Keratinocyte (primary cell): ENCODE results near the gene GPX7. TPM values are rescaled to one million over a fixed set of nuclear protein-coding genes. Genes with fewer than 3 reads are reported as not detected.

Source experiments
- DNase-seq: peaks from one replicate; pipeline ENCODE4 v3.0.0-alpha.2; 2011; ENCODE audit warnings: low read depth, missing footprints, low spot score
- FAIRE-seq: peaks from 2 replicates; lab custom pipeline; 2011; peaks lifted over from hg19 to GRCh38; lab: Jason Lieb, UNC
- H2AFZ ChIP-seq: 2 replicates; pipeline ENCODE4 v1.6.0; 2012; ENCODE audit warnings: low read length, control low read depth, inconsistent platforms; ENCODE audit not compliant: control insufficient read depth
- H3K27ac ChIP-seq: 2 replicates; pipeline ENCODE4 v1.5.1; 2011; ENCODE audit warnings: low read length; ENCODE audit not compliant: control insufficient read depth, insufficient read depth
- H3K27me3 ChIP-seq: 3 replicates; pipeline ENCODE4 v1.6.0; 2011; ENCODE audit warnings: low read length; ENCODE audit not compliant: control insufficient read depth, insufficient read depth; ENCODE audit errors: extremely low read depth
- H3K36me3 ChIP-seq, 2 experiments: 2 replicates in 1 of 2; 3 replicates in 1 of 2; pipeline ENCODE4 v1.5.1; 2011; ENCODE audit warnings: low read length in 2 of 2, mild to moderate bottlenecking in 1 of 2; ENCODE audit not compliant: control insufficient read depth in 2 of 2, insufficient read depth in 2 of 2; ENCODE audit errors: extremely low read depth in 1 of 2
- H3K4me1 ChIP-seq: 3 replicates; pipeline ENCODE4 v1.5.1; 2011; ENCODE audit warnings: low read length; ENCODE audit not compliant: control insufficient read depth, insufficient read depth; ENCODE audit errors: extremely low read depth
- H3K4me2 ChIP-seq: 3 replicates; pipeline ENCODE4 v1.6.0; 2011; ENCODE audit warnings: low read depth, low read length; ENCODE audit not compliant: control insufficient read depth, insufficient read depth; ENCODE audit errors: extremely low read depth
- H3K4me3 ChIP-seq, 3 experiments: fragments of 200-600 bp in 1 of 3; sonication (generic) in 1 of 3; 2 replicates in 2 of 3; 3 replicates in 1 of 3; pipeline ENCODE4 v1.5.1; 2011 to 2016; ENCODE audit warnings: low read length in 3 of 3, mild to moderate bottlenecking in 3 of 3, control low read depth in 2 of 3, inconsistent platforms in 1 of 3, low read depth in 1 of 3, mixed read lengths in 1 of 3, mixed run types in 1 of 3, moderate library complexity in 1 of 3; ENCODE audit not compliant: control insufficient read depth in 2 of 3, insufficient read depth in 2 of 3; ENCODE audit errors: extremely low read depth in 1 of 3
- H3K79me2 ChIP-seq: 2 replicates; pipeline ENCODE4 v1.6.0; 2012; ENCODE audit warnings: low read length; ENCODE audit not compliant: control insufficient read depth, insufficient read depth
- H3K9ac ChIP-seq: 3 replicates; pipeline ENCODE4 v1.6.0; 2011; ENCODE audit warnings: low read length; ENCODE audit not compliant: control insufficient read depth, insufficient read depth; ENCODE audit errors: extremely low read depth
- H3K9me1 ChIP-seq: 3 replicates; pipeline ENCODE4 v1.6.0; 2011; ENCODE audit warnings: low read length; ENCODE audit not compliant: control insufficient read depth, insufficient read depth; ENCODE audit errors: extremely low read depth
- H3K9me3 ChIP-seq: 2 replicates; pipeline ENCODE4 v1.5.1; 2012; ENCODE audit warnings: low read depth, low read length; ENCODE audit not compliant: control insufficient read depth
- H4K20me1 ChIP-seq: 3 replicates; pipeline ENCODE4 v1.6.0; 2011; ENCODE audit warnings: low read length; ENCODE audit not compliant: control insufficient read depth, insufficient read depth; ENCODE audit errors: extremely low read depth
- CTCF ChIP-seq, 3 experiments: IDR thresholded peaks in 1 of 3; conservative IDR thresholded peaks in 1 of 3; optimal IDR thresholded peaks in 1 of 3; 2 replicates in 2 of 3; 3 replicates in 1 of 3; pipeline versions ENCODE3 to v1.5.1; 2011; ENCODE audit warnings: low read length in 3 of 3, mild to moderate bottlenecking in 3 of 3, moderate library complexity in 2 of 3, control low read depth in 1 of 3, inconsistent platforms in 1 of 3; ENCODE audit not compliant: insufficient read depth in 2 of 3; ENCODE audit errors: extremely low read depth in 1 of 3
- EZH2 ChIP-seq: IDR thresholded peaks from one replicate; pipeline ENCODE4 v1.6.1; 2012; ENCODE audit warnings: inconsistent platforms, mild to moderate bottlenecking, low read length, moderate library complexity
- dilution Hi-C: fragments of 300-500 bp; cut with MboI; formaldehyde crosslinking; loops from one replicate; pipeline ENCODE4 v1.7.0; 2020; ENCODE audit warnings: low sequenced_read_pairs; ENCODE audit not compliant: extremely low pct_ligation_motif_present
- polyA plus RNA-seq, 5 experiments: library from polyadenylated mRNA; depleted of rRNA in 3 of 5; stranded (reverse) in 3 of 5; stranded (forward) in 1 of 5; unstranded in 1 of 5; fragments of >200 nt; gene quantifications; 1 replicate in 1 of 5; 2 replicates in 3 of 5; 3 replicates in 1 of 5; pipeline versions ENCODE4 v1.2.1 to v1.2.3, GENCODE V29; 2011 to 2012; ENCODE audit warnings: missing spikeins in 2 of 5, low read depth in 1 of 5, low replicate concordance in 1 of 5

Gene GPX7
- polyA plus RNA-seq, 1 donor (not counting 4 experiments of a cell fraction or from before 2014, with no cell fraction given): 0.49 TPM

- H3K79me2 ChIP-seq: no peaks in the 10 kb centered on the region
- no peak overlapping the region for H3K9ac ChIP-seq
- no peak overlapping the region for H2AFZ ChIP-seq
- no peak overlapping the region for H3K27ac ChIP-seq
- H3K9me1 ChIP-seq: no peaks in the 10 kb centered on the region
- DNase-seq (no peak), FAIRE-seq (no peak)
- no peak for TF ChIP-seq EZH2
- no peak for TF ChIP-seq CTCF (optimal IDR thresholded peaks at IDR 0.05 in 1 of 3, IDR thresholded peaks at IDR 0.05 in 1 of 3, conservative IDR thresholded peaks at IDR 0.05 in 1 of 3; ENCODE audit: extremely low read depth in 1 of 3, insufficient read depth in 2 of 3, low read length in 3 of 3)
- H4K20me1 ChIP-seq: no peaks in the 10 kb centered on the region
- H3K36me3 ChIP-seq: no peaks in the 10 kb centered on the region
- no peaks in the 10 kb centered on the region for H3K9me3 ChIP-seq
- no peak overlapping the region for H3K4me2 ChIP-seq
- no peaks in the 10 kb centered on the region for H3K27me3 ChIP-seq
- no peak overlapping the region for H3K4me3 ChIP-seq
- dilution Hi-C loops: no loop called here
- H3K4me1 ChIP-seq: no peaks in the 10 kb centered on the region
These were observed 9.4 kb upstream of the GPX7 start for GRCh38 chr1:52592637-52593323.

- H3K27ac ChIP-seq: no peak overlapping the region
- dilution Hi-C loops: no loop called here
- FAIRE-seq: no peak
These were observed 8.7 kb upstream of the GPX7 start for GRCh38 chr1:52593495-52593894.

More at GRCh38 chr1:52593495-52593894, 8.7 kb upstream of the GPX7 start:
- TF ChIP-seq EZH2 (no peak), CTCF (optimal IDR thresholded peaks at IDR 0.05 in 1 of 3, IDR thresholded peaks at IDR 0.05 in 1 of 3, conservative IDR thresholded peaks at IDR 0.05 in 1 of 3; ENCODE audit: extremely low read depth in 1 of 3, insufficient read depth in 2 of 3, low read length in 3 of 3) (no peak)
- H2AFZ ChIP-seq: no peak overlapping the region
- H4K20me1 ChIP-seq: no peaks in the 10 kb centered on the region
- DNase-seq: no peak
- no peaks in the 10 kb centered on the region for H3K79me2 ChIP-seq
- H3K27me3 ChIP-seq: no peaks in the 10 kb centered on the region
- H3K9ac ChIP-seq: no peak overlapping the region
- no peaks in the 10 kb centered on the region for H3K9me3 ChIP-seq
- H3K4me3 ChIP-seq: no peak overlapping the region
- no peaks in the 10 kb centered on the region for H3K9me1 ChIP-seq
- H3K4me1 ChIP-seq: no peaks in the 10 kb centered on the region
- H3K4me2 ChIP-seq: no peak overlapping the region
- H3K36me3 ChIP-seq: no peaks in the 10 kb centered on the region
